SU-DHL-6 (cell line): ENCODE data around the gene ZNF280D.

Source experiments
- EZH2phosphoT487 ChIP-seq: fragments of 200-600 bp; sonication (generic), shearing (Covaris generic); conservative IDR thresholded peaks from 2 replicates; pipeline ENCODE4 v1.6.1; 2018; ENCODE audit warnings: mild to moderate bottlenecking, antibody characterized with exemption, low read length, moderate library complexity, mixed read lengths
- TF ChIP-seq, protein P1 (sequence below): fragments of 200-600 bp; sonication (generic); IDR thresholded peaks from one replicate; pipeline ENCODE4 v1.5.1; 2017; ENCODE audit warnings: antibody characterized with exemption, mild to moderate bottlenecking, low read length, moderate library complexity; ENCODE audit not compliant: insufficient read depth, poor library complexity, severe bottlenecking

- TF ChIP-seq EZH2phosphoT487, result no peak
- TF ChIP-seq, protein P1, sequence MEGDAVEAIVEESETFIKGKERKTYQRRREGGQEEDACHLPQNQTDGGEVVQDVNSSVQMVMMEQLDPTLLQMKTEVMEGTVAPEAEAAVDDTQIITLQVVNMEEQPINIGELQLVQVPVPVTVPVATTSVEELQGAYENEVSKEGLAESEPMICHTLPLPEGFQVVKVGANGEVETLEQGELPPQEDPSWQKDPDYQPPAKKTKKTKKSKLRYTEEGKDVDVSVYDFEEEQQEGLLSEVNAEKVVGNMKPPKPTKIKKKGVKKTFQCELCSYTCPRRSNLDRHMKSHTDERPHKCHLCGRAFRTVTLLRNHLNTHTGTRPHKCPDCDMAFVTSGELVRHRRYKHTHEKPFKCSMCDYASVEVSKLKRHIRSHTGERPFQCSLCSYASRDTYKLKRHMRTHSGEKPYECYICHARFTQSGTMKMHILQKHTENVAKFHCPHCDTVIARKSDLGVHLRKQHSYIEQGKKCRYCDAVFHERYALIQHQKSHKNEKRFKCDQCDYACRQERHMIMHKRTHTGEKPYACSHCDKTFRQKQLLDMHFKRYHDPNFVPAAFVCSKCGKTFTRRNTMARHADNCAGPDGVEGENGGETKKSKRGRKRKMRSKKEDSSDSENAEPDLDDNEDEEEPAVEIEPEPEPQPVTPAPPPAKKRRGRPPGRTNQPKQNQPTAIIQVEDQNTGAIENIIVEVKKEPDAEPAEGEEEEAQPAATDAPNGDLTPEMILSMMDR, result no peak
Measured at GRCh38 chr15:56718560-56718959, 14.7 kb downstream of the ZNF280D start.
